OCI-LY1 (cell line): ENCODE results near the gene DUSP9.

Source experiments
- H2AFZ ChIP-seq: fragments of 200-600 bp; sonication (generic), shearing (Covaris generic); 2 replicates; pipeline ENCODE4 v1.6.0; 2014; ENCODE audit warnings: antibody characterized with exemption, mild to moderate bottlenecking, low read length
- H3F3A ChIP-seq: fragments of 200-600 bp; sonication (generic), shearing (Covaris generic); 2 replicates; pipeline ENCODE4 v1.6.0; 2014; ENCODE audit warnings: mild to moderate bottlenecking, antibody characterized with exemption, low read length, moderate library complexity; ENCODE audit not compliant: insufficient read depth
- H3K27ac ChIP-seq: fragments of 200-600 bp; sonication (generic); 2 replicates; pipeline ENCODE4 v1.5.1; 2014; ENCODE audit warnings: low read length, mixed run types, mild to moderate bottlenecking, low read depth; ENCODE audit not compliant: poor library complexity, severe bottlenecking
- H3K27me3 ChIP-seq: fragments of 200-600 bp; sonication (generic); 2 replicates; pipeline ENCODE4 v1.6.0; 2014; ENCODE audit warnings: antibody characterized with exemption, mild to moderate bottlenecking, low read length, moderate library complexity; ENCODE audit not compliant: insufficient read depth
- H3K36me3 ChIP-seq: fragments of 200-600 bp; sonication (generic); 2 replicates; pipeline ENCODE4 v1.6.1; 2014; ENCODE audit warnings: mild to moderate bottlenecking, antibody characterized with exemption, low read length, moderate library complexity, mixed read lengths; ENCODE audit not compliant: insufficient read depth
- H3K4me1 ChIP-seq: fragments of 200-600 bp; sonication (generic); 2 replicates; pipeline ENCODE4 v1.5.1; 2014; ENCODE audit warnings: mild to moderate bottlenecking, low read length, moderate library complexity; ENCODE audit not compliant: insufficient read depth, severe bottlenecking
- H3K4me2 ChIP-seq: fragments of 200-600 bp; sonication (generic), shearing (Covaris generic); 2 replicates; pipeline ENCODE4 v1.6.1; 2014; ENCODE audit warnings: low read length
- H3K4me3 ChIP-seq: fragments of 200-600 bp; sonication (generic); 2 replicates; pipeline ENCODE4 v1.5.1; 2014; ENCODE audit warnings: low read length, low read depth, mild to moderate bottlenecking, mixed read lengths; ENCODE audit not compliant: poor library complexity, severe bottlenecking
- H3K79me2 ChIP-seq: fragments of 200-600 bp; shearing (Covaris generic); 2 replicates; pipeline ENCODE4 v1.6.1; 2016; ENCODE audit warnings: mixed run types, low read length, mixed read lengths; ENCODE audit not compliant: insufficient read depth
- H3K9ac ChIP-seq: fragments of 200-600 bp; sonication (generic), shearing (Covaris generic); 2 replicates; pipeline ENCODE4 v1.6.1; 2014; ENCODE audit warnings: mild to moderate bottlenecking, low read length, mixed read lengths
- H3K9me2 ChIP-seq: fragments of 200-600 bp; sonication (generic), shearing (Covaris generic); 2 replicates; pipeline ENCODE4 v1.6.1; 2014; ENCODE audit warnings: low read depth, mild to moderate bottlenecking, low read length, mixed read lengths
- H3K9me3 ChIP-seq: fragments of 200-600 bp; shearing (Covaris generic); 2 replicates; pipeline ENCODE4 v1.6.1; 2014; ENCODE audit warnings: low read length, mixed read lengths
- H4K20me1 ChIP-seq: fragments of 200-600 bp; sonication (generic), shearing (Covaris generic); 2 replicates; pipeline ENCODE4 v1.6.0; 2016; ENCODE audit warnings: mild to moderate bottlenecking, low read length; ENCODE audit not compliant: insufficient read depth
- EZH2 ChIP-seq: fragments of 200-600 bp; sonication (generic), shearing (Covaris generic); IDR thresholded peaks from 2 replicates; pipeline ENCODE4 v1.8.0; 2017; ENCODE audit warnings: borderline replicate concordance, mixed run types, mild to moderate bottlenecking, antibody characterized with exemption, low read length, moderate library complexity, mixed read lengths
- TF ChIP-seq, protein P1 (sequence below): fragments of 200-600 bp; sonication (generic), shearing (Covaris generic); IDR thresholded peaks from 2 replicates; pipeline ENCODE4 v1.5.1; 2017; ENCODE audit warnings: mild to moderate bottlenecking, antibody characterized with exemption, low read length, moderate library complexity, mixed read lengths

DUSP9 gene

DNA sequence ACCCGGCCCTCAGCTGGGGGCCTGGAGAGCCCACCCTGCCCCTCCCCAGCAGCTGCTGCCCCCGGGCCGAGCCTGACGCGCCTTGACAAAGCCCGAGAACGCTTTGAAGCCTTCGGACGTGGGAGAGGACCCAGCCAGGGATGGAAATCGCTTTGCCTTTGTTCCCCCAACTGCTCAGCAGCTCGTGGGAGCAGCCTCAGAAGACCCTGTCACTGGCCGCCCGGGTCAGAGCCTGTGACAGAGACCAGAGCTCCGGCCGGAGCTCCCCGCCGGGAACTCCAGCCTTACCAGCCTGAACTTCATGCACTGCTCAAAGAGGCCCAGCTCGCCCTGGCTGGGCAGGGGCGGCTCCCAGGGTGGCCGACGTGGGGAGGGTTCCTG, 38.1 kb downstream of the DUSP9 start:
- Histone ChIP-seq H3K27me3 (no peaks in the 10 kb centered on the region), H3K9ac (no peak overlapping the region), H2AFZ (no peak overlapping the region), H3K36me3 (no peaks in the 10 kb centered on the region), H3K79me2 (no peaks in the 10 kb centered on the region), H3K9me2 (no peaks in the 10 kb centered on the region), H4K20me1 (no peaks in the 10 kb centered on the region), H3K4me3 (no peak overlapping the region), H3K27ac (no peak overlapping the region), H3K9me3 (no peaks in the 10 kb centered on the region), H3K4me2 (no peak overlapping the region), H3K4me1 (no peaks in the 10 kb centered on the region), H3F3A (no peaks in the 10 kb centered on the region)
- TF ChIP-seq, protein P1, sequence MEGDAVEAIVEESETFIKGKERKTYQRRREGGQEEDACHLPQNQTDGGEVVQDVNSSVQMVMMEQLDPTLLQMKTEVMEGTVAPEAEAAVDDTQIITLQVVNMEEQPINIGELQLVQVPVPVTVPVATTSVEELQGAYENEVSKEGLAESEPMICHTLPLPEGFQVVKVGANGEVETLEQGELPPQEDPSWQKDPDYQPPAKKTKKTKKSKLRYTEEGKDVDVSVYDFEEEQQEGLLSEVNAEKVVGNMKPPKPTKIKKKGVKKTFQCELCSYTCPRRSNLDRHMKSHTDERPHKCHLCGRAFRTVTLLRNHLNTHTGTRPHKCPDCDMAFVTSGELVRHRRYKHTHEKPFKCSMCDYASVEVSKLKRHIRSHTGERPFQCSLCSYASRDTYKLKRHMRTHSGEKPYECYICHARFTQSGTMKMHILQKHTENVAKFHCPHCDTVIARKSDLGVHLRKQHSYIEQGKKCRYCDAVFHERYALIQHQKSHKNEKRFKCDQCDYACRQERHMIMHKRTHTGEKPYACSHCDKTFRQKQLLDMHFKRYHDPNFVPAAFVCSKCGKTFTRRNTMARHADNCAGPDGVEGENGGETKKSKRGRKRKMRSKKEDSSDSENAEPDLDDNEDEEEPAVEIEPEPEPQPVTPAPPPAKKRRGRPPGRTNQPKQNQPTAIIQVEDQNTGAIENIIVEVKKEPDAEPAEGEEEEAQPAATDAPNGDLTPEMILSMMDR = no peak
- TF ChIP-seq EZH2 = no peak

DNA sequence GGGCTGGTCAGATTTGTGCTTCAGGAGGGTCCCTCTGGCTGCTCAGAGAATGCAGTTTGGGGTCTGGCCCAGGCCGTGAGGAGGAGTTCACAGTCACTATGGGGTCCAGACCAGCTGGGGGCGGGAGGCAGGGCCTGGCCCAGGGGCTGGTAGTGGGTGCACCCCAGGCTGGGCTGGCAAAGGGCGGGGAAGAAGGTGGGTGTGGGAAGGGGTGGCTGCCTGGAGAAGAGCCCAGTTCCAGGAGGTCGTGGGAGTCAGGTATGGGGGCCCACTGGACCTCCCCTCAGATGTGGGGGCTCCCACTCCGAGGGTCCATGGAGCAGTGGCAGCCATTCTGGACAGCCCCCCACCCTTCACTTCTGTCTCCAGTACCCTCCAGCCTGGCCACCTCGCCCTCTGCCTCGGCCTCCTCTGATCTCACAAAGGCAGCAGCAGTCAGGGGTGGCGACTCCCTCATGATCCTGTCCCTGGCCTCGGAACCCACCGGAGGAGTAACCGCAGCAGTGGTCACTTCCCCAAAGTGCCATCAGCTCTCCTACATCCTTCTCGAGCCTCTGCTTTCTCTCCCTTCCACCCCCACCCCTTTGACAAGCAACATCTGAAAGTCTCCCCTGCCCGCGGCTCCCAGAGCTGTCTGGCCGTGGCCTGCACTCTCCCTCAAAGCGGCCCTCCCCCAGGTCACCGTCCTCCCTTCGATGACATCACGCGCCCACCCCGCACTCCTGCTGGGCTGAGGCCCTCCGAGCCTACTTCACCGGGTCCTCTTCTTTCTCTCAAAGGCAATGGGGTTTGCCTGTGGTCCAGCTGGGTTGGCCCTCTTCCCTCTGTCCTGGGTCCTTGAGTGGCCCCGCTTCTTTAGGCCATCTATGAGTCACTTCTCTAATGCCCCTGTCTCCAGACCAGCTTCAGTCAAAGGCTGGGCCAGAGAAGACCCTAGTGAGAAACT, 39.0 kb downstream of the DUSP9 start:
- Histone ChIP-seq H3K9me3 (no peaks in the 10 kb centered on the region), H3K4me2 (no peak overlapping the region), H3F3A (no peaks in the 10 kb centered on the region)

GRCh38 chrX:153686711-153687110, 39.7 kb downstream of the DUSP9 start:
- no peaks in the 10 kb centered on the region for H3K4me1 ChIP-seq
- no peaks in the 10 kb centered on the region for H3K9me2 ChIP-seq
- no peak overlapping the region for H3K9ac ChIP-seq
- no peaks in the 10 kb centered on the region for H3F3A ChIP-seq
- no peaks in the 10 kb centered on the region for H3K27me3 ChIP-seq
- no peak for TF ChIP-seq EZH2
- TF ChIP-seq, protein P1 = no peak
- H2AFZ ChIP-seq = no peak overlapping the region
- no peaks in the 10 kb centered on the region for H3K9me3 ChIP-seq
- no peak overlapping the region for H3K4me3 ChIP-seq
- no peaks in the 10 kb centered on the region for H4K20me1 ChIP-seq
- H3K36me3 ChIP-seq = no peaks in the 10 kb centered on the region
- no peaks in the 10 kb centered on the region for H3K79me2 ChIP-seq
- no peak overlapping the region for H3K27ac ChIP-seq
- no peak overlapping the region for H3K4me2 ChIP-seq

More for the DNA sequence above, 39.0 kb downstream of the DUSP9 start:
- Histone ChIP-seq H2AFZ (no peak overlapping the region), H3K27ac (no peak overlapping the region), H3K27me3 (no peaks in the 10 kb centered on the region), H3K9ac (no peak overlapping the region), H3K9me2 (no peaks in the 10 kb centered on the region), H3K36me3 (no peaks in the 10 kb centered on the region), H4K20me1 (no peaks in the 10 kb centered on the region), H3K4me3 (no peak overlapping the region), H3K4me1 (no peaks in the 10 kb centered on the region), H3K79me2 (no peaks in the 10 kb centered on the region)
- no peak for TF ChIP-seq EZH2
- TF ChIP-seq, protein P1 = no peak
